A549 treated with ZK216348 at 1 μM for 4 hours (cell line): ENCODE data around the gene UMOD. TPM values are rescaled to one million over a fixed set of nuclear protein-coding genes. Genes with fewer than 3 reads are reported as not detected.

ENCODE experiments used
- total RNA-seq: library from RNA; stranded (reverse); fragments of 200-300 nt; extraction: Qiagen RNA extraction; gene quantifications from 5 replicates; pipeline ENCODE4 v1.2.3, GENCODE V29; 2022; ENCODE audit warnings: low read depth

Gene UMOD
- total RNA-seq: not detected in 5 replicates

DNA sequence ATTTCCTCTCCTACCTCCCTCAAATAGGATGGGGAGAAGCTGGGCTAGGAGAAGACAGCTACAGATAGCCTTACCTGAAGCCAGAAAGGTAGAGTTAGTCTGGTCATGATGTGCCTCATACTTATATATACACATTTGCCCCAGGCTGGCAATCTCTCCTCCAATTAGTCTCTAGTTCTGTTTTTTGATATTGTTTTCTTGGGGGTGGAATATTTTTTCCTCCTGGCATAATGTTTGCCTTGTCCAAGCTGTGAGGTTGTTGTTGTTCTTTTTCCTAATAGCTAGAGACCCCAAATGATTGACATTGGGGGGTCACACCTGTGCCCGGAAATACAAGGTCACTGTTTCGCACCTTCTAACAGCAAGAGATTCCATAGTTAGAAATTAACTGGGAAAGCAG, at the start of gene UMOD:
Gene UMOD, minus strand, starts transcription at position 101 of the 400 bp plus-strand sequence. CDS start 1,978 bp downstream, outside the sequence.

DNA sequence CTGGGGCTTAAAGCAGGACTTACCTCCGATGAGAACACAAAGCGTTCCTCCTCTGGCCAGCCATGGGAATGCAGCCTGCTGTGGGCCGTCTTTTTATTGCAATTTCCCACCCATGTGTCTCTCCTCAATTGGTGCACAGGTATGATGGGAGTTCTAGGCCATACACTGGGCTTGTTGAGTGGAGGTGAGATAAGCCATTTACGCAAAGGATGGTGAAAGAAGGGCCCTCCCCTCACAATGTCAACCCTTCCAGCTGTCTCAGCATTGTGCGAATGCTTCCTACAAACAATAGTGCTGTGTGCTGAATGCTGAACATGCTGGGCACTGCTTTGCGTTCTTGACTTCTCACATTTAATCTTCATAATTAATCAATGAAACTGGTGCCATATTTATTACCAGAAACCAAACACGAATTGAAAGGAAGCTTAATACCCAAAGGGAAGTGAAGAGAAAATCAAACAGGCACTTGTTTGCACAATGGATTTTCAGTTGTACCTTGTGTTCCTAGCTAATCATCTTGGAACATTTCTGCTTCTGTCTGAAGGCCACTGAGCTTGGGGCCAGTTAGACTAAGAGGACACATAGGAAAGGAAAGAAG, 25.0 kb downstream of the UMOD start, which contains the start of gene GP2:
Gene GP2, minus strand, starts transcription at position 70 of the 598 bp plus-strand sequence. CDS start 1,082 bp downstream, outside the sequence.

Other genes with a start within 250 kb of the UMOD start
- gene GP2, start 25.2 kb downstream of the UMOD start, total RNA-seq: not detected in 5 replicates
- not detected in 5 replicates for gene PDILT, start 52.0 kb upstream of the UMOD start, total RNA-seq
- not detected in 5 replicates for gene ACSM5, start 56.8 kb upstream of the UMOD start, total RNA-seq
- not detected in 5 replicates for gene ACSM2A, start 98.8 kb upstream of the UMOD start, total RNA-seq
- not detected in 5 replicates for gene ACSM2B, start 223.7 kb upstream of the UMOD start, total RNA-seq